ENCODE data around the gene LRCH1. TPM values are rescaled to one million over a fixed set of nuclear protein-coding genes. Genes with fewer than 3 reads are reported as not detected.

Gene LRCH1
- total and polyA plus RNA-seq, 2 of the 4 experiments (the other 2 are of a cell fraction): 7.0 to 8.8 TPM

DNA sequence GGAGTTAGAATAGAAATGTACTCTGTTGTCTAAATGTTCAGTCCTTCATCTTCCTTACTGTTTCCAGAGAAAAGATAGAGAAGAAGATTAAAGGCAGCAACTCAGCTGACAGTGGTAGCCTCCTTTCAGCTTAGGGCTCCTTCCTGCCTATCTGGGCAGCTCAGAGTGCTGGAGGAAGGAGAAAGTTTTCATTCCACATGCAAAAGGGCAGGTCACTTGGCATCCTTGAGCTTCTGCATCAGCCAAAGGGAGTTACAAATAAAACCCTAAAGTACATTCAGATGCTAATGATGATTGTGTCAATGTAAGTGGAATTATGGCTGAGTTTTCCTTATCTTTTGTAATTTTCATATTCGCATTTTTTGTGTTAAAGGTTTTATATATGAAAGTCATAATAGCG is 185.1 kb downstream of the LRCH1 start:
- peak; percentile 73 for ATAC-seq (ENCODE audit: low read depth)
- Histone ChIP-seq H2BK20ac (ENCODE audit: low read depth, low read length) (no peak overlapping the region), H3K27ac (ENCODE audit: insufficient read depth, low read length) (no peak overlapping the region), H2BK120ac (ENCODE audit: low read depth, low read length) (no peak overlapping the region), H2AK9ac (replicated peaks; ENCODE audit: low read depth, low read length, poor library complexity) (no peak overlapping the region), H3K9ac (ENCODE audit: low read depth, low read length) (no peak overlapping the region), H4K91ac (ENCODE audit: insufficient read depth, low read depth, low read length) (no peak overlapping the region), H2AK5ac (ENCODE audit: low read depth, low read length) (no peak overlapping the region), H3K4me2 (ENCODE audit: low read depth, low read length) (no peak overlapping the region), H3K56ac (ENCODE audit: extremely low read depth, insufficient read depth, low read length) (no peak overlapping the region), H3K27me3 (ENCODE audit: control insufficient read depth, insufficient read depth, low read length) (no peaks in the 10 kb centered on the region), H3K23ac (ENCODE audit: low read depth, low read length) (peak overlapping the region; percentile 59), H3K4me1 (ENCODE audit: control insufficient read depth, insufficient read depth, low read length) (no peaks in the 10 kb centered on the region; the same call in 1 of the 2 replicates), H4K8ac (ENCODE audit: low read depth in 2 of 2, low read length in 2 of 2) (peak overlapping the region in 1 of 2 experiments; percentile 11; a peak in 1 of 4 replicates), H2BK5ac (ENCODE audit: low read depth, low read length, poor library complexity, severe bottlenecking) (no peak overlapping the region), H3K9me1 (ENCODE audit: insufficient read depth, low read length) (peaks cover 7% of the 10 kb centered on the region; the same call in 1 of the 2 replicates), H3K4ac (ENCODE audit: low read depth, low read length) (no peak overlapping the region), H3K9me3 (ENCODE audit: control insufficient read depth, insufficient read depth, low read length) (no peaks in the 10 kb centered on the region), H4K20me1 (ENCODE audit: insufficient read depth, low read length) (no peaks in the 10 kb centered on the region), H3K14ac (replicated peaks; ENCODE audit: low read depth, low read length) (no peak overlapping the region), H3K4me3 (ENCODE audit: insufficient read depth, low read depth, low read length) (no peak overlapping the region), H3K36me3 (ENCODE audit: control insufficient read depth, insufficient read depth, low read length) (peaks cover 19% of the 10 kb centered on the region), H3K79me1 (ENCODE audit: low read depth in 1 of 2, low read length in 2 of 2) (no peaks in the 10 kb centered on the region), H2AFZ (replicated peaks; ENCODE audit: low read length, poor library complexity) (no peak overlapping the region), H4K5ac (ENCODE audit: low read depth, low read length) (no peak overlapping the region), H3K18ac (ENCODE audit: low read depth, low read length) (no peak overlapping the region), H2BK15ac (ENCODE audit: low read depth, low read length) (no peak overlapping the region)
- ChIA-PET CTCF (no interaction called here), POLR2A (ENCODE audit: unreplicated experiment) (no interaction called here)
- no CpG with 5 or more reads among the region's 2 CpGs for WGBS, 2 experiments (ENCODE audit: extremely low coverage in 2 of 2, insufficient read length in 1 of 2)
- TF ChIP-seq POLR2A (IDR thresholded peaks at IDR 0.05; ENCODE audit: low read depth, low read length): no peak
- TF ChIP-seq, protein P1, sequence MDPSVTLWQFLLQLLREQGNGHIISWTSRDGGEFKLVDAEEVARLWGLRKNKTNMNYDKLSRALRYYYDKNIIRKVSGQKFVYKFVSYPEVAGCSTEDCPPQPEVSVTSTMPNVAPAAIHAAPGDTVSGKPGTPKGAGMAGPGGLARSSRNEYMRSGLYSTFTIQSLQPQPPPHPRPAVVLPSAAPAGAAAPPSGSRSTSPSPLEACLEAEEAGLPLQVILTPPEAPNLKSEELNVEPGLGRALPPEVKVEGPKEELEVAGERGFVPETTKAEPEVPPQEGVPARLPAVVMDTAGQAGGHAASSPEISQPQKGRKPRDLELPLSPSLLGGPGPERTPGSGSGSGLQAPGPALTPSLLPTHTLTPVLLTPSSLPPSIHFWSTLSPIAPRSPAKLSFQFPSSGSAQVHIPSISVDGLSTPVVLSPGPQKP (IDR thresholded peaks at IDR 0.05; ENCODE audit: borderline replicate concordance, low read depth, low read length): no peak
- TF ChIP-seq SMC3 (IDR thresholded peaks at IDR 0.05; ENCODE audit: low read depth, low read length): no peak
- TF ChIP-seq NFE2L2 (IDR thresholded peaks at IDR 0.05; ENCODE audit: low read depth, low read length): no peak
- TF ChIP-seq, protein P2, sequence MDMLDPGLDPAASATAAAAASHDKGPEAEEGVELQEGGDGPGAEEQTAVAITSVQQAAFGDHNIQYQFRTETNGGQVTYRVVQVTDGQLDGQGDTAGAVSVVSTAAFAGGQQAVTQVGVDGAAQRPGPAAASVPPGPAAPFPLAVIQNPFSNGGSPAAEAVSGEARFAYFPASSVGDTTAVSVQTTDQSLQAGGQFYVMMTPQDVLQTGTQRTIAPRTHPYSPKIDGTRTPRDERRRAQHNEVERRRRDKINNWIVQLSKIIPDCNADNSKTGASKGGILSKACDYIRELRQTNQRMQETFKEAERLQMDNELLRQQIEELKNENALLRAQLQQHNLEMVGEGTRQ (IDR thresholded peaks at IDR 0.05; ENCODE audit: low read depth, low read length): no peak
- no peak for TF ChIP-seq RAD21 (IDR thresholded peaks at IDR 0.05; ENCODE audit: low read length)
- TF ChIP-seq CEBPB (IDR thresholded peaks at IDR 0.05; ENCODE audit: low read depth, low read length): no peak
- no peak for TF ChIP-seq FOS (IDR thresholded peaks at IDR 0.05; ENCODE audit: low read depth, low read length)
- no peak for TF ChIP-seq MAFK (IDR thresholded peaks at IDR 0.05; ENCODE audit: low read depth, low read length)
- no peak for TF ChIP-seq MXI1 (IDR thresholded peaks at IDR 0.05; ENCODE audit: borderline replicate concordance, low read depth, low read length)
- no peak for TF ChIP-seq RFX5 (IDR thresholded peaks at IDR 0.05; ENCODE audit: low read depth, low read length)
- no peak for TF ChIP-seq CHD1 (IDR thresholded peaks at IDR 0.05; ENCODE audit: low read depth, low read length)
- TF ChIP-seq BHLHE40 (IDR thresholded peaks at IDR 0.05; ENCODE audit: low read depth, low read length): no peak
- no peak for TF ChIP-seq MAZ (IDR thresholded peaks at IDR 0.05; ENCODE audit: borderline replicate concordance, low read depth, low read length)
- TF ChIP-seq RCOR1 (IDR thresholded peaks at IDR 0.05; ENCODE audit: insufficient replicate concordance, low read length): no peak
- TF ChIP-seq, protein P3, sequence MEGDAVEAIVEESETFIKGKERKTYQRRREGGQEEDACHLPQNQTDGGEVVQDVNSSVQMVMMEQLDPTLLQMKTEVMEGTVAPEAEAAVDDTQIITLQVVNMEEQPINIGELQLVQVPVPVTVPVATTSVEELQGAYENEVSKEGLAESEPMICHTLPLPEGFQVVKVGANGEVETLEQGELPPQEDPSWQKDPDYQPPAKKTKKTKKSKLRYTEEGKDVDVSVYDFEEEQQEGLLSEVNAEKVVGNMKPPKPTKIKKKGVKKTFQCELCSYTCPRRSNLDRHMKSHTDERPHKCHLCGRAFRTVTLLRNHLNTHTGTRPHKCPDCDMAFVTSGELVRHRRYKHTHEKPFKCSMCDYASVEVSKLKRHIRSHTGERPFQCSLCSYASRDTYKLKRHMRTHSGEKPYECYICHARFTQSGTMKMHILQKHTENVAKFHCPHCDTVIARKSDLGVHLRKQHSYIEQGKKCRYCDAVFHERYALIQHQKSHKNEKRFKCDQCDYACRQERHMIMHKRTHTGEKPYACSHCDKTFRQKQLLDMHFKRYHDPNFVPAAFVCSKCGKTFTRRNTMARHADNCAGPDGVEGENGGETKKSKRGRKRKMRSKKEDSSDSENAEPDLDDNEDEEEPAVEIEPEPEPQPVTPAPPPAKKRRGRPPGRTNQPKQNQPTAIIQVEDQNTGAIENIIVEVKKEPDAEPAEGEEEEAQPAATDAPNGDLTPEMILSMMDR (conservative IDR thresholded peaks at IDR 0.05; ENCODE audit: low read depth, low read length): no peak
- intact Hi-C loops (cut with micrococcal nuclease): no loop called here
- BruUV-seq (replicated peaks): no TSS peak
- DNase-seq: peak; percentile 28
- dilution Hi-C loops (cut with HindIII; ENCODE audit: low sequenced_read_pairs, unreplicated experiment): no loop called here
- in situ Hi-C loops (cut with MboI; ENCODE audit: low sequenced_read_pairs): no loop called here
